GM12878 (cell line): ENCODE measurements around the gene S100B. TPM values are rescaled to one million over a fixed set of nuclear protein-coding genes. Genes with fewer than 3 reads are reported as not detected.

ENCODE experiments used
- ATAC-seq: fragments of 200-7000 bp; cut with Tn5 transposase; 3 replicates; pipeline ENCODE4 v1.9.1; 2020; ENCODE audit warnings: mild to moderate bottlenecking, moderate library complexity
- BruUV-seq: library from RNA; stranded (reverse); fragments of 400-500 nt; replicated peaks from 2 replicates; lab custom pipeline; 2021; lab: Mats Ljungman, UMichigan
- CTCF ChIA-PET: fragments of 300-600 bp; sonication (Branson Sonifier 250); formaldehyde crosslinking; extraction: SDS; loops from one replicate; lab custom pipeline; 2021; ENCODE audit warnings: inconsistent platforms; lab: Yijun Ruan, JAX
- POLR2A ChIA-PET: fragments of 350-600 bp; formaldehyde crosslinking; extraction: SDS; loops from one replicate; lab custom pipeline; 2021; ENCODE audit warnings: inconsistent platforms; lab: Charles Lee
- RAD21 ChIA-PET: fragments of 300-600 bp; sonication (Branson Sonifier 250); formaldehyde crosslinking; loops from one replicate; lab custom pipeline; 2023; ENCODE audit warnings: antibody characterized with exemption; ENCODE audit not compliant: unreplicated experiment; lab: Charles Lee
- SMC1A ChIA-PET: fragments of 300-600 bp; sonication (Branson Sonifier 250); formaldehyde crosslinking; loops from one replicate; lab custom pipeline; 2023; ENCODE audit not compliant: unreplicated experiment, uncharacterized antibody; lab: Charles Lee
- DNase-seq: peaks from one replicate; pipeline ENCODE4 v3.0.0-alpha.2; 2011; ENCODE audit warnings: low read depth, low spot score
- FAIRE-seq: peaks from 3 replicates; lab custom pipeline; 2011; peaks lifted over from hg19 to GRCh38; lab: Jason Lieb, UNC
- H2AFZ ChIP-seq: 2 replicates; pipeline ENCODE4 v1.6.0; 2011; ENCODE audit warnings: low read depth, low read length, control low read depth; ENCODE audit not compliant: control insufficient read depth
- H3K27ac ChIP-seq: 2 replicates; pipeline ENCODE4 v1.5.1; 2011; ENCODE audit warnings: control low read depth; ENCODE audit not compliant: control insufficient read depth, insufficient read depth
- H3K27me3 ChIP-seq, 2 experiments: replicated peaks in 1 of 2; 2 replicates each; pipeline versions ENCODE4 v1.6.0 to v1.6.1; 2011; ENCODE audit warnings: low read length in 1 of 2; ENCODE audit not compliant: control insufficient read depth in 2 of 2, insufficient read depth in 2 of 2
- H3K36me3 ChIP-seq, 2 experiments: 2 replicates each; pipeline ENCODE4 v1.5.1; 2011; ENCODE audit warnings: low read length in 1 of 2; ENCODE audit not compliant: control insufficient read depth in 2 of 2, insufficient read depth in 2 of 2
- H3K4me1 ChIP-seq: 2 replicates; pipeline ENCODE4 v1.6.1; 2011; ENCODE audit warnings: mild to moderate bottlenecking, low read length, moderate library complexity, mixed read lengths; ENCODE audit not compliant: control insufficient read depth, insufficient read depth
- H3K4me2 ChIP-seq: 2 replicates; pipeline ENCODE4 v1.6.0; 2011; ENCODE audit warnings: control low read depth; ENCODE audit not compliant: control insufficient read depth, insufficient read depth
- H3K4me3 ChIP-seq: fragments of 200-600 bp; sonication (generic); 2 replicates; pipeline ENCODE4 v1.5.1; 2016
- H3K79me2 ChIP-seq: 2 replicates; pipeline ENCODE4 v1.6.0; 2011; ENCODE audit warnings: low read length; ENCODE audit not compliant: control insufficient read depth, insufficient read depth
- H3K9ac ChIP-seq: 2 replicates; pipeline ENCODE4 v1.8.0; 2011; ENCODE audit warnings: low read length, control low read depth, mixed read lengths; ENCODE audit not compliant: control insufficient read depth, insufficient read depth
- H3K9me3 ChIP-seq: replicated peaks from 3 replicates; pipeline ENCODE4 v1.5.1; 2011; ENCODE audit warnings: mild to moderate bottlenecking, low read length; ENCODE audit not compliant: control insufficient read depth, insufficient read depth
- H4K20me1 ChIP-seq: 2 replicates; pipeline ENCODE4 v1.6.0; 2011; ENCODE audit not compliant: control insufficient read depth, insufficient read depth
- ATF2 ChIP-seq: IDR thresholded peaks from 2 replicates; pipeline ENCODE4 v1.6.1; 2012; ENCODE audit warnings: low read length, inconsistent platforms
- BCLAF1 ChIP-seq: fragments of 450-650 bp; IDR thresholded peaks from 2 replicates; pipeline ENCODE4 v1.6.1; 2017; ENCODE audit warnings: antibody characterized with exemption, mild to moderate bottlenecking, moderate library complexity
- EP300 ChIP-seq, 2 experiments: fragments of 150-350 bp in 1 of 2; IDR thresholded peaks; 2 replicates each; pipeline ENCODE4 v1.6.1; 2011 to 2012; ENCODE audit warnings: low read depth in 2 of 2, low read length in 2 of 2, borderline replicate concordance in 1 of 2, improper control_type of control experiment in 1 of 2, inconsistent platforms in 1 of 2; ENCODE audit not compliant: control insufficient read depth in 1 of 2
- HDGF ChIP-seq: fragments of 450-650 bp; IDR thresholded peaks from 2 replicates; pipeline ENCODE4 v1.6.1; 2016; ENCODE audit warnings: antibody characterized with exemption
- JUND ChIP-seq: IDR thresholded peaks from 2 replicates; pipeline ENCODE4 v1.6.1; 2012; ENCODE audit warnings: low read depth, mild to moderate bottlenecking, low read length, improper control_type of control experiment, moderate library complexity
- MAX ChIP-seq: IDR thresholded peaks from 2 replicates; pipeline ENCODE4 v1.6.1; 2012; ENCODE audit warnings: low read depth, low read length, improper control_type of control experiment
- NR2F1 ChIP-seq: fragments of 450-650 bp; conservative IDR thresholded peaks from 2 replicates; pipeline ENCODE4 v1.6.1; 2017; ENCODE audit warnings: mild to moderate bottlenecking
- SIN3A ChIP-seq: IDR thresholded peaks from 2 replicates; pipeline ENCODE4 v1.6.1; 2012; ENCODE audit warnings: low read depth, low read length, improper control_type of control experiment
- SKIL ChIP-seq: fragments of 450-650 bp; IDR thresholded peaks from 2 replicates; pipeline ENCODE4 v1.6.1; 2017; ENCODE audit warnings: mild to moderate bottlenecking, low read depth, inconsistent platforms; ENCODE audit not compliant: poor library complexity, severe bottlenecking
- YY1 ChIP-seq: IDR thresholded peaks from 2 replicates; pipeline ENCODE4 v1.6.1; 2011; ENCODE audit warnings: low read depth, mild to moderate bottlenecking, low read length
- ZSCAN29 ChIP-seq: fragments of 450-650 bp; IDR thresholded peaks from 2 replicates; pipeline ENCODE4 v1.6.1; 2017; ENCODE audit warnings: mild to moderate bottlenecking, moderate library complexity
- WGBS: methylation state at CpG from one replicate; pipeline ENCODE4 v1.1.6; 2016; ENCODE audit warnings: low lambda C conversion rate; ENCODE audit not compliant: insufficient replicate concordance, insufficient coverage; ENCODE audit errors: missing lambda C conversion rate; 5-methylcytosine and 5-hydroxymethylcytosine counted together
- in situ Hi-C: fragments of 300-500 bp; cut with MboI; formaldehyde crosslinking; loops from 9 replicates; pipeline ENCODE4 v1.14.3; 2018; ENCODE audit warnings: mixed read lengths
- intact Hi-C: fragments of 100-400 bp; cut with micrococcal nuclease; formaldehyde crosslinking; loops from one replicate; pipeline ENCODE4 v1.14.2; 2022; ENCODE audit not compliant: unreplicated experiment
- polyA plus RNA-seq, 11 experiments: library from polyadenylated mRNA; depleted of rRNA in 4 of 11; unstranded in 6 of 11; stranded (reverse) in 5 of 11; fragments of >200 nt; fragmentation: Nextera tagmentation in 4 of 11; fragmentation: Illumina TruSeq in 1 of 11; extraction: Ambion mirVana in 4 of 11; extraction: Trizol in 1 of 11; gene quantifications; 1 replicate in 1 of 11; 2 replicates in 10 of 11; pipeline versions ENCODE4 v1.2.1 to v1.2.3, GENCODE V29; 2011 to 2016; ENCODE audit warnings: inconsistent platforms in 2 of 11, missing spikeins in 2 of 11, low read depth in 1 of 11
- total RNA-seq, 4 experiments: library from RNA; depleted of rRNA in 3 of 4; stranded (reverse); fragments of >200 nt in 3 of 4; fragmentation: Illumina TruSeq in 1 of 4; extraction: Trizol in 1 of 4; gene quantifications; 2 replicates each; pipeline versions ENCODE4 v1.2.1 to v1.2.3, GENCODE V29; 2013 to 2021

S100B gene
- total and polyA plus RNA-seq, 10 of the 15 experiments (the other 5 are each of a cell fraction or from before 2014, with no cell fraction given), result 0.11 to 0.22 TPM; not detected in 8

- TF ChIP-seq BCLAF1 (no peak), JUND (no peak), SIN3A (no peak)
- TF ChIP-seq, all 136 proteins: peak for 0
Observed at GRCh38 chr21:46620846-46621245, 16.0 kb upstream of the S100B start (continued).

- no peaks in the 10 kb centered on the region for H4K20me1 ChIP-seq
- no peaks in the 10 kb centered on the region; the same call in 2 of the 3 replicates for H3K9me3 ChIP-seq
- 85% methylated on average over 2 of the region's 2 CpGs for WGBS
- no peak for ATAC-seq
- no peaks in the 10 kb centered on the region; a peak in 1 of 4 replicates for H3K27me3 ChIP-seq
- no peak for FAIRE-seq
- no peak overlapping the region for H3K9ac ChIP-seq
- in situ Hi-C loops (no loop called here), intact Hi-C loops (no loop called here)
- peaks cover 7% of the 10 kb centered on the region for H3K4me1 ChIP-seq
- DNase-seq, result no peak
- BruUV-seq, result no TSS peak
- POLR2A ChIA-PET, result interaction anchor here (1.0 to 1.1 kb wide), 2 partner anchors 11 to 14 kb away, joined by 3 read pairs; no protein-coding TSS in a partner anchor
- no peak overlapping the region for H3K4me3 ChIP-seq
- H3K27ac ChIP-seq, result no peak overlapping the region
- no peak overlapping the region for H3K4me2 ChIP-seq
- H2AFZ ChIP-seq, result no peak overlapping the region
- RAD21 ChIA-PET, result no interaction called here
- CTCF ChIA-PET, result interaction anchor here (0.7 kb wide), 1 partner anchor 31 kb away, joined by 3 read pairs; no protein-coding TSS in a partner anchor
- H3K36me3 ChIP-seq, result no peaks in the 10 kb centered on the region
- SMC1A ChIA-PET, result interaction anchor here (0.6 to 2.4 kb wide), 3 partner anchors 11 to 15 kb away, joined by 3 to 20 read pairs (median 3); no protein-coding TSS in a partner anchor
- H3K79me2 ChIP-seq, result no peaks in the 10 kb centered on the region
- TF ChIP-seq BCLAF1, result no peak
- no peak for TF ChIP-seq NR2F1
- TF ChIP-seq SKIL, result no peak
- no peak for TF ChIP-seq JUND
- TF ChIP-seq EP300 (IDR thresholded peaks at IDR 0.05; ENCODE audit: borderline replicate concordance in 1 of 2, control insufficient read depth in 1 of 2, low read depth in 2 of 2, low read length in 2 of 2), result no peak
- TF ChIP-seq MAX, result no peak
- no peak for TF ChIP-seq ZSCAN29
- TF ChIP-seq HDGF, result no peak
- TF ChIP-seq YY1, result no peak
- TF ChIP-seq ATF2, result no peak
Observed at GRCh38 chr21:46619846-46620245, 15.0 kb upstream of the S100B start.
